GM12878 (cell line): ENCODE results near the gene SPIB. TPM values are rescaled to one million over a fixed set of nuclear protein-coding genes. Genes with fewer than 3 reads are reported as not detected.

Source experiments
- CBFB ChIP-seq: IDR thresholded peaks from 2 replicates; pipeline ENCODE4 v1.6.1; 2016; ENCODE audit warnings: antibody characterized with exemption, low read depth
- CUX1 ChIP-seq: IDR thresholded peaks from 2 replicates; pipeline ENCODE4 v1.6.1; 2012; ENCODE audit warnings: improper control_type of control experiment, low read depth, low read length; ENCODE audit not compliant: insufficient replicate concordance
- E4F1 ChIP-seq: fragments of 450-650 bp; IDR thresholded peaks from 2 replicates; pipeline ENCODE4 v1.6.1; 2018; ENCODE audit warnings: borderline replicate concordance, mild to moderate bottlenecking; ENCODE audit not compliant: partially characterized antibody
- EED ChIP-seq: sonication (generic); IDR thresholded peaks from 2 replicates; pipeline ENCODE4 v1.6.1; 2016; ENCODE audit warnings: antibody characterized with exemption, low read depth
- JUNB ChIP-seq: IDR thresholded peaks from 2 replicates; pipeline ENCODE4 v1.6.1; 2016; ENCODE audit warnings: antibody characterized with exemption, mild to moderate bottlenecking
- JUND ChIP-seq: IDR thresholded peaks from 2 replicates; pipeline ENCODE4 v1.6.1; 2012; ENCODE audit warnings: low read depth, mild to moderate bottlenecking, low read length, improper control_type of control experiment, moderate library complexity
- MEF2B ChIP-seq: fragments of 450-650 bp; IDR thresholded peaks from 2 replicates; pipeline ENCODE4 v1.6.1; 2018; ENCODE audit warnings: mild to moderate bottlenecking, moderate library complexity; ENCODE audit not compliant: partially characterized antibody, poor library complexity, severe bottlenecking
- NBN ChIP-seq: fragments of 450-650 bp; IDR thresholded peaks from 2 replicates; pipeline ENCODE4 v1.6.1; 2016
- NFXL1 ChIP-seq: fragments of 450-650 bp; IDR thresholded peaks from 2 replicates; pipeline ENCODE4 v1.6.1; 2017; ENCODE audit warnings: antibody characterized with exemption, mild to moderate bottlenecking, borderline replicate concordance
- NKRF ChIP-seq: fragments of 450-650 bp; conservative IDR thresholded peaks from 2 replicates; pipeline ENCODE4 v1.6.1; 2017; ENCODE audit warnings: mild to moderate bottlenecking, moderate library complexity
- NRF1 ChIP-seq: conservative IDR thresholded peaks from 2 replicates; pipeline ENCODE4 v1.6.1; 2011; ENCODE audit warnings: mild to moderate bottlenecking, low read depth, low read length, improper control_type of control experiment
- PAX5 ChIP-seq: IDR thresholded peaks from 2 replicates; pipeline ENCODE4 v1.6.1; 2011; ENCODE audit warnings: low read depth, low read length, borderline replicate concordance
- POU2F2 ChIP-seq: IDR thresholded peaks from 3 replicates; pipeline ENCODE4 v1.6.1; 2011; ENCODE audit warnings: low read depth, mild to moderate bottlenecking, low read length, borderline replicate concordance
- RAD21 ChIP-seq: IDR thresholded peaks from 2 replicates; pipeline ENCODE4 v1.6.1; 2011; ENCODE audit warnings: mild to moderate bottlenecking, low read depth, low read length, moderate library complexity; ENCODE audit not compliant: insufficient read depth
- RFX5 ChIP-seq: IDR thresholded peaks from 2 replicates; pipeline ENCODE4 v1.6.1; 2011; ENCODE audit warnings: low read depth, low read length, improper control_type of control experiment
- SMAD5 ChIP-seq: IDR thresholded peaks from 2 replicates; pipeline ENCODE4 v1.6.1; 2016; ENCODE audit warnings: antibody characterized with exemption, low read depth
- SMC3 ChIP-seq: IDR thresholded peaks from 2 replicates; pipeline ENCODE4 v1.6.1; 2011; ENCODE audit warnings: low read length, improper control_type of control experiment, borderline replicate concordance
- SREBF1 ChIP-seq: IDR thresholded peaks from 2 replicates; pipeline ENCODE4 v1.6.1; 2012; ENCODE audit warnings: mild to moderate bottlenecking, low read length
- SUZ12 ChIP-seq: fragments of 200-600 bp; sonication (generic); IDR thresholded peaks from one replicate; pipeline ENCODE4 v1.6.1; 2018; ENCODE audit warnings: antibody characterized with exemption, mild to moderate bottlenecking; ENCODE audit not compliant: unreplicated experiment
- TARDBP ChIP-seq: IDR thresholded peaks from 2 replicates; pipeline ENCODE4 v1.6.1; 2016; ENCODE audit warnings: borderline replicate concordance
- TCF12 ChIP-seq: IDR thresholded peaks from 2 replicates; pipeline ENCODE4 v1.6.1; 2011; ENCODE audit warnings: low read depth, mild to moderate bottlenecking, low read length
- TCF7 ChIP-seq: IDR thresholded peaks from 2 replicates; pipeline ENCODE4 v1.6.1; 2014; ENCODE audit warnings: antibody characterized with exemption, borderline replicate concordance
- YBX1 ChIP-seq: fragments of 450-650 bp; IDR thresholded peaks from 2 replicates; pipeline ENCODE4 v1.6.1; 2016; ENCODE audit warnings: antibody characterized with exemption
- ZNF217 ChIP-seq: fragments of 450-650 bp; IDR thresholded peaks from 2 replicates; pipeline ENCODE4 v1.6.1; 2017; ENCODE audit warnings: antibody characterized with exemption, mild to moderate bottlenecking
- ZZZ3 ChIP-seq: IDR thresholded peaks from 2 replicates; pipeline ENCODE4 v1.6.1; 2011; ENCODE audit warnings: low read depth; ENCODE audit not compliant: control insufficient read depth, insufficient read length
- polyA plus RNA-seq, 11 experiments: library from polyadenylated mRNA; depleted of rRNA in 4 of 11; unstranded in 6 of 11; stranded (reverse) in 5 of 11; fragments of >200 nt; fragmentation: Nextera tagmentation in 4 of 11; fragmentation: Illumina TruSeq in 1 of 11; extraction: Ambion mirVana in 4 of 11; extraction: Trizol in 1 of 11; gene quantifications; 1 replicate in 1 of 11; 2 replicates in 10 of 11; pipeline versions ENCODE4 v1.2.1 to v1.2.3, GENCODE V29; 2011 to 2016; ENCODE audit warnings: inconsistent platforms in 2 of 11, missing spikeins in 2 of 11, low read depth in 1 of 11
- total RNA-seq, 4 experiments: library from RNA; depleted of rRNA in 3 of 4; stranded (reverse); fragments of >200 nt in 3 of 4; fragmentation: Illumina TruSeq in 1 of 4; extraction: Trizol in 1 of 4; gene quantifications; 2 replicates each; pipeline versions ENCODE4 v1.2.1 to v1.2.3, GENCODE V29; 2013 to 2021

Gene SPIB
- total and polyA plus RNA-seq, 10 of the 15 experiments (the other 5 are each of a cell fraction or from before 2014, with no cell fraction given) = 3.5 to 123 (median 56.0) TPM

GRCh38 chr19:50415661-50416033 is 3.1 kb upstream of the SPIB start (continued):
- TF ChIP-seq CUX1 (no peak), TCF12 (peak; percentile 98), ZNF217 (no peak), NRF1 (no peak), CBFB (peak; percentile 54; the same call in 1 of the 2 replicates), YBX1 (no peak), TARDBP (0 out of 2 replicates have a peak, but pooled peaks have one; percentile 44), SMC3 (no peak), NFXL1 (no peak), EED (peak; percentile 46; the same call in 1 of the 2 replicates), SREBF1 (no peak), E4F1 (no peak), ZZZ3 (no peak), TCF7 (no peak), RFX5 (no peak), SUZ12 (no peak), PAX5 (peak; percentile 86), POU2F2 (peak; percentile 66; the same call in 2 of the 3 replicates), MEF2B (no peak), NKRF (no peak), JUNB (no peak), RAD21 (no peak), NBN (0 out of 2 replicates have a peak, but pooled peaks have one; percentile 13), JUND (no peak), SMAD5 (no peak)
